ENCODE measurements around the gene FARP2. TPM values are rescaled to one million over a fixed set of nuclear protein-coding genes. Genes with fewer than 3 reads are reported as not detected.

Gene FARP2
- total and polyA plus RNA-seq, 2 experiments from 2014 or later: 16.0 to 22.6 TPM

DNA sequence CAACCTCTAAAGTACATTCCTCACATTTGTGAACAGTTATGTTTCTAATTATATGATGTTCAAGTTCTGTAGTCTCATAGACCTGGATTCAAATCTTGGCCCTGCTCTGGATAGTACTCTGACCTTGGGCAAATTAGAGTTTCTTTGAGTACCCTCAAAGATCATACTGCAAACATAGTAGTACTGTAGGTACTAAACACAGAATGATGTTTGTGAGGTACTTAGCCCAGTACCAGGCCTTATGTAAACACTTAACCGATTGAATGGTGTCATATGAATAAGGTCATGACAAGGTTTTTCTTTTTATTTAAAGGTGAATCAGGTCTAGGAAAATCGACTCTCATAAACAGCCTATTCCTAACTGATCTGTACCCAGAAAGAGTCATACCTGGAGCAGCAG is 21.3 kb upstream of the FARP2 start:
- no peaks in the 10 kb centered on the region for H3K9me3 Mint-ChIP-seq
- H3K27me3 Mint-ChIP-seq (ENCODE audit: insufficient read depth, low read depth, poor library complexity): peaks cover 1% of the 10 kb centered on the region

More for the DNA sequence above, 21.3 kb upstream of the FARP2 start:
- Histone ChIP-seq H3K4me1 (ENCODE audit: insufficient read depth) (no peaks in the 10 kb centered on the region; the same call in 1 of the 2 replicates), H3K79me2 (replicated peaks; ENCODE audit: insufficient read depth) (peaks cover 64% of the 10 kb centered on the region), H3K4me2 (no peak overlapping the region), H3K27me3 (ENCODE audit: insufficient read depth) (no peaks in the 10 kb centered on the region), H3K4me3 (no peak overlapping the region), H2AFZ (no peak overlapping the region), H4K20me1 (replicated peaks; ENCODE audit: insufficient read depth) (peaks cover 66% of the 10 kb centered on the region), H3K36me3 (ENCODE audit: insufficient read depth) (peaks cover 38% of the 10 kb centered on the region), H3K27ac (ENCODE audit: low read depth) (no peak overlapping the region), H3K9me2 (ENCODE audit: insufficient read depth) (no peaks in the 10 kb centered on the region), H3F3A (replicated peaks; ENCODE audit: low read depth) (0 out of 2 replicates have a peak, but pooled peaks cover 10% of the 10 kb centered on the region)
- H3K27ac Mint-ChIP-seq: no peak overlapping the region
- ATAC-seq: no peak
- peaks cover 9% of the 10 kb centered on the region; the same call in 2 of the 3 replicates for H3K4me1 Mint-ChIP-seq
- TF ChIP-seq NANOG (IDR thresholded peaks at IDR 0.05; ENCODE audit: borderline replicate concordance) (no peak), CREB1 (CRISPR knock-in tag; IDR thresholded peaks at IDR 0.05; ENCODE audit: low read depth) (no peak), EZH2phosphoT487 (IDR thresholded peaks at IDR 0.05; ENCODE audit: unreplicated experiment) (no peak), EZH2 (IDR thresholded peaks at IDR 0.05; ENCODE audit: low read depth, unreplicated experiment) (no peak), POLR2AphosphoS5 (IDR thresholded peaks at IDR 0.05; ENCODE audit: low read depth) (no peak)
- TF ChIP-seq, protein P1, sequence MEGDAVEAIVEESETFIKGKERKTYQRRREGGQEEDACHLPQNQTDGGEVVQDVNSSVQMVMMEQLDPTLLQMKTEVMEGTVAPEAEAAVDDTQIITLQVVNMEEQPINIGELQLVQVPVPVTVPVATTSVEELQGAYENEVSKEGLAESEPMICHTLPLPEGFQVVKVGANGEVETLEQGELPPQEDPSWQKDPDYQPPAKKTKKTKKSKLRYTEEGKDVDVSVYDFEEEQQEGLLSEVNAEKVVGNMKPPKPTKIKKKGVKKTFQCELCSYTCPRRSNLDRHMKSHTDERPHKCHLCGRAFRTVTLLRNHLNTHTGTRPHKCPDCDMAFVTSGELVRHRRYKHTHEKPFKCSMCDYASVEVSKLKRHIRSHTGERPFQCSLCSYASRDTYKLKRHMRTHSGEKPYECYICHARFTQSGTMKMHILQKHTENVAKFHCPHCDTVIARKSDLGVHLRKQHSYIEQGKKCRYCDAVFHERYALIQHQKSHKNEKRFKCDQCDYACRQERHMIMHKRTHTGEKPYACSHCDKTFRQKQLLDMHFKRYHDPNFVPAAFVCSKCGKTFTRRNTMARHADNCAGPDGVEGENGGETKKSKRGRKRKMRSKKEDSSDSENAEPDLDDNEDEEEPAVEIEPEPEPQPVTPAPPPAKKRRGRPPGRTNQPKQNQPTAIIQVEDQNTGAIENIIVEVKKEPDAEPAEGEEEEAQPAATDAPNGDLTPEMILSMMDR (conservative IDR thresholded peaks at IDR 0.05; ENCODE audit: low read depth in 2 of 2): no peak
- TF ChIP-seq, protein P2, sequence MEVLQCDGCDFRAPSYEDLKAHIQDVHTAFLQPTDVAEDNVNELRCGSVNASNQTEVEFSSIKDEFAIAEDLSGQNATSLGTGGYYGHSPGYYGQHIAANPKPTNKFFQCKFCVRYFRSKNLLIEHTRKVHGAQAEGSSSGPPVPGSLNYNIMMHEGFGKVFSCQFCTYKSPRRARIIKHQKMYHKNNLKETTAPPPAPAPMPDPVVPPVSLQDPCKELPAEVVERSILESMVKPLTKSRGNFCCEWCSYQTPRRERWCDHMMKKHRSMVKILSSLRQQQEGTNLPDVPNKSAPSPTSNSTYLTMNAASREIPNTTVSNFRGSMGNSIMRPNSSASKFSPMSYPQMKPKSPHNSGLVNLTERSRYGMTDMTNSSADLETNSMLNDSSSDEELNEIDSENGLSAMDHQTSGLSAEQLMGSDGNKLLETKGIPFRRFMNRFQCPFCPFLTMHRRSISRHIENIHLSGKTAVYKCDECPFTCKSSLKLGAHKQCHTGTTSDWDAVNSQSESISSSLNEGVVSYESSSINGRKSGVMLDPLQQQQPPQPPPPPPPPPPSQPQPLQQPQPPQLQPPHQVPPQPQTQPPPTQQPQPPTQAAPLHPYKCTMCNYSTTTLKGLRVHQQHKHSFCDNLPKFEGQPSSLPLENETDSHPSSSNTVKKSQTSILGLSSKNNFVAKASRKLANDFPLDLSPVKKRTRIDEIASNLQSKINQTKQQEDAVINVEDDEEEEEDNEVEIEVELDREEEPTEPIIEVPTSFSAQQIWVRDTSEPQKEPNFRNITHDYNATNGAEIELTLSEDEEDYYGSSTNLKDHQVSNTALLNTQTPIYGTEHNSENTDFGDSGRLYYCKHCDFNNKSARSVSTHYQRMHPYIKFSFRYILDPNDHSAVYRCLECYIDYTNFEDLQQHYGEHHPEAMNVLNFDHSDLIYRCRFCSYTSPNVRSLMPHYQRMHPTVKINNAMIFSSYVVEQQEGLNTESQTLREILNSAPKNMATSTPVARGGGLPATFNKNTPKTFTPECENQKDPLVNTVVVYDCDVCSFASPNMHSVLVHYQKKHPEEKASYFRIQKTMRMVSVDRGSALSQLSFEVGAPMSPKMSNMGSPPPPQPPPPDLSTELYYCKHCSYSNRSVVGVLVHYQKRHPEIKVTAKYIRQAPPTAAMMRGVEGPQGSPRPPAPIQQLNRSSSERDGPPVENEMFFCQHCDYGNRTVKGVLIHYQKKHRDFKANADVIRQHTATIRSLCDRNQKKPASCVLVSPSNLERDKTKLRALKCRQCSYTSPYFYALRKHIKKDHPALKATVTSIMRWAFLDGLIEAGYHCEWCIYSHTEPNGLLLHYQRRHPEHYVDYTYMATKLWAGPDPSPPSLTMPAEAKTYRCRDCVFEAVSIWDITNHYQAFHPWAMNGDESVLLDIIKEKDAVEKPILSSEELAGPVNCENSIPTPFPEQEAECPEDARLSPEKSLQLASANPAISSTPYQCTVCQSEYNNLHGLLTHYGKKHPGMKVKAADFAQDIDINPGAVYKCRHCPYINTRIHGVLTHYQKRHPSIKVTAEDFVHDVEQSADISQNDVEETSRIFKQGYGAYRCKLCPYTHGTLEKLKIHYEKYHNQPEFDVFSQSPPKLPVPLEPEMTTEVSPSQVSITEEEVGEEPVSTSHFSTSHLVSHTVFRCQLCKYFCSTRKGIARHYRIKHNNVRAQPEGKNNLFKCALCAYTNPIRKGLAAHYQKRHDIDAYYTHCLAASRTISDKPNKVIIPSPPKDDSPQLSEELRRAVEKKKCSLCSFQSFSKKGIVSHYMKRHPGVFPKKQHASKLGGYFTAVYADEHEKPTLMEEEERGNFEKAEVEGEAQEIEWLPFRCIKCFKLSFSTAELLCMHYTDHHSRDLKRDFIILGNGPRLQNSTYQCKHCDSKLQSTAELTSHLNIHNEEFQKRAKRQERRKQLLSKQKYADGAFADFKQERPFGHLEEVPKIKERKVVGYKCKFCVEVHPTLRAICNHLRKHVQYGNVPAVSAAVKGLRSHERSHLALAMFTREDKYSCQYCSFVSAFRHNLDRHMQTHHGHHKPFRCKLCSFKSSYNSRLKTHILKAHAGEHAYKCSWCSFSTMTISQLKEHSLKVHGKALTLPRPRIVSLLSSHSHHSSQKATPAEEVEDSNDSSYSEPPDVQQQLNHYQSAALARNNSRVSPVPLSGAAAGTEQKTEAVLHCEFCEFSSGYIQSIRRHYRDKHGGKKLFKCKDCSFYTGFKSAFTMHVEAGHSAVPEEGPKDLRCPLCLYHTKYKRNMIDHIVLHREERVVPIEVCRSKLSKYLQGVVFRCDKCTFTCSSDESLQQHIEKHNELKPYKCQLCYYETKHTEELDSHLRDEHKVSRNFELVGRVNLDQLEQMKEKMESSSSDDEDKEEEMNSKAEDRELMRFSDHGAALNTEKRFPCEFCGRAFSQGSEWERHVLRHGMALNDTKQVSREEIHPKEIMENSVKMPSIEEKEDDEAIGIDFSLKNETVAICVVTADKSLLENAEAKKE (CRISPR knock-in tag; IDR thresholded peaks at IDR 0.05): no peak
- TF ChIP-seq, protein P3, sequence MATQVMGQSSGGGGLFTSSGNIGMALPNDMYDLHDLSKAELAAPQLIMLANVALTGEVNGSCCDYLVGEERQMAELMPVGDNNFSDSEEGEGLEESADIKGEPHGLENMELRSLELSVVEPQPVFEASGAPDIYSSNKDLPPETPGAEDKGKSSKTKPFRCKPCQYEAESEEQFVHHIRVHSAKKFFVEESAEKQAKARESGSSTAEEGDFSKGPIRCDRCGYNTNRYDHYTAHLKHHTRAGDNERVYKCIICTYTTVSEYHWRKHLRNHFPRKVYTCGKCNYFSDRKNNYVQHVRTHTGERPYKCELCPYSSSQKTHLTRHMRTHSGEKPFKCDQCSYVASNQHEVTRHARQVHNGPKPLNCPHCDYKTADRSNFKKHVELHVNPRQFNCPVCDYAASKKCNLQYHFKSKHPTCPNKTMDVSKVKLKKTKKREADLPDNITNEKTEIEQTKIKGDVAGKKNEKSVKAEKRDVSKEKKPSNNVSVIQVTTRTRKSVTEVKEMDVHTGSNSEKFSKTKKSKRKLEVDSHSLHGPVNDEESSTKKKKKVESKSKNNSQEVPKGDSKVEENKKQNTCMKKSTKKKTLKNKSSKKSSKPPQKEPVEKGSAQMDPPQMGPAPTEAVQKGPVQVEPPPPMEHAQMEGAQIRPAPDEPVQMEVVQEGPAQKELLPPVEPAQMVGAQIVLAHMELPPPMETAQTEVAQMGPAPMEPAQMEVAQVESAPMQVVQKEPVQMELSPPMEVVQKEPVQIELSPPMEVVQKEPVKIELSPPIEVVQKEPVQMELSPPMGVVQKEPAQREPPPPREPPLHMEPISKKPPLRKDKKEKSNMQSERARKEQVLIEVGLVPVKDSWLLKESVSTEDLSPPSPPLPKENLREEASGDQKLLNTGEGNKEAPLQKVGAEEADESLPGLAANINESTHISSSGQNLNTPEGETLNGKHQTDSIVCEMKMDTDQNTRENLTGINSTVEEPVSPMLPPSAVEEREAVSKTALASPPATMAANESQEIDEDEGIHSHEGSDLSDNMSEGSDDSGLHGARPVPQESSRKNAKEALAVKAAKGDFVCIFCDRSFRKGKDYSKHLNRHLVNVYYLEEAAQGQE (IDR thresholded peaks at IDR 0.05; ENCODE audit: unreplicated experiment): no peak
- peaks cover 66% of the 10 kb centered on the region for H3K36me3 Mint-ChIP-seq (ENCODE audit: low read depth)
- DNase-seq (ENCODE audit: low spot score): no peak
- no peak overlapping the region for H3K4me3 Mint-ChIP-seq

All from GM23338 (cell line).